Neural crest cell (in vitro differentiated cells): ENCODE data around the gene ATXN1L. TPM values are rescaled to one million over a fixed set of nuclear protein-coding genes. Genes with fewer than 3 reads are reported as not detected.
"Not testable (repeated sequence)": the region's sequence is repeated elsewhere in the genome, so short reads cannot be mapped to it uniquely, and the experiment has no call there.

ENCODE experiments used
- DNase-seq: peaks from one replicate; pipeline ENCODE4 v3.0.0; 2021; ENCODE audit warnings: low read depth, mixed read lengths, low spot score
- H3K27ac Mint-ChIP-seq: one replicate; pipeline ENCODE4 v1.8.0; 2021; ENCODE audit warnings: mild to moderate bottlenecking, mixed read lengths; ENCODE audit not compliant: unreplicated experiment
- H3K27me3 Mint-ChIP-seq: 2 replicates; pipeline ENCODE4 v1.8.0; 2021; ENCODE audit warnings: low read depth, mild to moderate bottlenecking, mixed read lengths
- H3K36me3 Mint-ChIP-seq: 2 replicates; pipeline ENCODE4 v1.8.0; 2021; ENCODE audit warnings: low read depth, mild to moderate bottlenecking, mixed read lengths
- H3K4me1 Mint-ChIP-seq: 2 replicates; pipeline ENCODE4 v1.8.0; 2021; ENCODE audit warnings: mixed read lengths
- H3K4me3 Mint-ChIP-seq: one replicate; pipeline ENCODE4 v1.8.0; 2021; ENCODE audit warnings: mild to moderate bottlenecking, mixed read lengths
- H3K9me3 Mint-ChIP-seq: 2 replicates; pipeline ENCODE4 v1.8.0; 2021; ENCODE audit warnings: mixed read lengths
- total RNA-seq: library from RNA; stranded (reverse); gene quantifications from 2 replicates; pipeline ENCODE4 v1.2.1, GENCODE V29; 2021
- TF ChIP-seq, protein P1 (sequence below): fragments of 200-600 bp; sonication (generic); conservative IDR thresholded peaks from 2 replicates; pipeline ENCODE4 v1.5.0; 2021; ENCODE audit warnings: antibody characterized with exemption, mild to moderate bottlenecking

ATXN1L gene
- total RNA-seq, 1 donor from 2014 or later, result 28.4 TPM

DNA sequence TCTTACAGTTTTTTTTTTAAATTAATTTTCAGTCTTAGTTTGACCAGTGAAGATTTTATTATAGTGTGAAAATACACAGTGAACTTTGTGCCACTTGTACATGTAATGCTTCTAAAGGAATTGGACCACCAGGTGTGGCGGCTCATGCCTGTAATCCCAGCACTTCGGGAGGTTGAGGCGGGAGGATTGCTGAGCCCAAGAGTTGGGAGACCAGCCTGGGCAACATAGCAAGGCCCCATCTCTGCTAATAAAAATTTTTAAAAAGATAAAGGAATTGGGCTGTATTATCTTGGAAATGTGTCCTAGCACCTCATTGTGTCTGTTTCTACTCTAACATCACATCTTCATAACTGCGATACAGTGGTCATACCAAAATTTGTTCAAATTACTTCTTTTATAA, 53.4 kb downstream of the ATXN1L start:
- DNase-seq, result no peak
- TF ChIP-seq, protein P1, sequence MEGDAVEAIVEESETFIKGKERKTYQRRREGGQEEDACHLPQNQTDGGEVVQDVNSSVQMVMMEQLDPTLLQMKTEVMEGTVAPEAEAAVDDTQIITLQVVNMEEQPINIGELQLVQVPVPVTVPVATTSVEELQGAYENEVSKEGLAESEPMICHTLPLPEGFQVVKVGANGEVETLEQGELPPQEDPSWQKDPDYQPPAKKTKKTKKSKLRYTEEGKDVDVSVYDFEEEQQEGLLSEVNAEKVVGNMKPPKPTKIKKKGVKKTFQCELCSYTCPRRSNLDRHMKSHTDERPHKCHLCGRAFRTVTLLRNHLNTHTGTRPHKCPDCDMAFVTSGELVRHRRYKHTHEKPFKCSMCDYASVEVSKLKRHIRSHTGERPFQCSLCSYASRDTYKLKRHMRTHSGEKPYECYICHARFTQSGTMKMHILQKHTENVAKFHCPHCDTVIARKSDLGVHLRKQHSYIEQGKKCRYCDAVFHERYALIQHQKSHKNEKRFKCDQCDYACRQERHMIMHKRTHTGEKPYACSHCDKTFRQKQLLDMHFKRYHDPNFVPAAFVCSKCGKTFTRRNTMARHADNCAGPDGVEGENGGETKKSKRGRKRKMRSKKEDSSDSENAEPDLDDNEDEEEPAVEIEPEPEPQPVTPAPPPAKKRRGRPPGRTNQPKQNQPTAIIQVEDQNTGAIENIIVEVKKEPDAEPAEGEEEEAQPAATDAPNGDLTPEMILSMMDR, result no peak
- peaks cover 4% of the 10 kb centered on the region for H3K36me3 Mint-ChIP-seq
- no peaks in the 10 kb centered on the region for H3K9me3 Mint-ChIP-seq
- H3K27ac Mint-ChIP-seq, result no peak overlapping the region
- H3K4me1 Mint-ChIP-seq, result peaks cover 29% of the 10 kb centered on the region
- H3K4me3 Mint-ChIP-seq, result peak overlapping the region; percentile 64
- H3K27me3 Mint-ChIP-seq, result no peaks in the 10 kb centered on the region

DNA sequence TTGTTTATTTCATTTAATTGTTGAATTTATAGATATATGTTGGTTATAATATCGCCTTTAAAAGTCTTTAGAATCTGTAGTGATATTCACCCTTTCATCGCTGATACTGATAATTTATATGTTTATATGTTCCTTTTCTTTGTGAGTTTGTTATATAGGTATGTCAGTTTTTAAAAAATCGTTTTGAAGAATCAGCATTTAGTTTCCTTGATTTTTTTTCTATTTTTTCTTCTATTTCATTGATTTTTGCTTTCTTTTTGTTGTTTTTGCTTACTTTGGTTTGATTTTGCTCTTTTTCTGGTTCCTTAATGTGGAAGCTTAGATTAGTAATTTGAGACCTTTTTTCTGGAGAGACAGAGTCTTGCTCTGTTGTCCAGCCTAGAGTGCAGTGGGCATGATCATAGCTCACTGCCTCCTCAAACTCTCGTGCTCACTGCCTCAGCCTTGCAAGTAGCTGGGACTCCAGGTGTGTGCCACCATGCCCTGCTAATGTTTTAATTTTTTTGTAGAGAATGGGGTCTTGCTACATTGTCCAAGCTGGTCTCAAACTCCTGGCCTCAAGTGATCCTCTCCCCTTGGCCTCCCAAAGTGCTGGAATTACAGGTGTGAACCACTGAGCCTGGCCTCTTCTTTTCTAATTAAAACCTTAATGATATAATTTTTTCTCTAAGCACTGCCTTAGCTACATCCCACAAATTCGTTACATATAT, 57.0 kb downstream of the ATXN1L start:
- peaks cover 22% of the 10 kb centered on the region for H3K4me1 Mint-ChIP-seq
- H3K27me3 Mint-ChIP-seq, result no peaks in the 10 kb centered on the region
- DNase-seq, result no peak
- no peak overlapping the region for H3K4me3 Mint-ChIP-seq
- H3K36me3 Mint-ChIP-seq, result peaks cover 4% of the 10 kb centered on the region
- no peak overlapping the region for H3K27ac Mint-ChIP-seq
- TF ChIP-seq, protein P1, result no peak
- H3K9me3 Mint-ChIP-seq, result no peaks in the 10 kb centered on the region

DNA sequence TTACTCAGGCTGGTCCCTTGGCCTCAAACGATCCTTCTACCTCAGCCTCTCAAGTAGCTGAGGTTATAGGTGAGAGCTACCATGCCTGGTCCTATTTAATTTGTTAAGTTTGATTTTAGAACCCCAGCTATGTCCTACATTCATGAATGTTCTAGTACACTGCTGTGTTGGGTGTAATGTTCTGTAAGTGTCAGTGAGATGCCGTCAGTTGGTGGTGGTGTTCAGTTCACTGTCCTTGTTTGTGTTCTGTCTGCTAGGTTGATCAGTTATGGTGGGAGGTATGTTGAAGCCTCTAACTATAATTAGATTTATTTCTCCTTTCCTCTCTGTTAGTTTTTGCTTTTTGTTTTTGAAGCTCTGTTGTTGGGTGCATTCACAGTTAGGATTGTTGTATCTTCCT, 57.8 kb downstream of the ATXN1L start:
- no peak for DNase-seq
- H3K9me3 Mint-ChIP-seq, result no peaks in the 10 kb centered on the region
- peaks cover 22% of the 10 kb centered on the region for H3K4me1 Mint-ChIP-seq
- TF ChIP-seq, protein P1, result no peak
- H3K27ac Mint-ChIP-seq, result no peak overlapping the region
- H3K27me3 Mint-ChIP-seq, result no peaks in the 10 kb centered on the region
- H3K4me3 Mint-ChIP-seq, result no peak overlapping the region
- H3K36me3 Mint-ChIP-seq, result peaks cover 4% of the 10 kb centered on the region

DNA sequence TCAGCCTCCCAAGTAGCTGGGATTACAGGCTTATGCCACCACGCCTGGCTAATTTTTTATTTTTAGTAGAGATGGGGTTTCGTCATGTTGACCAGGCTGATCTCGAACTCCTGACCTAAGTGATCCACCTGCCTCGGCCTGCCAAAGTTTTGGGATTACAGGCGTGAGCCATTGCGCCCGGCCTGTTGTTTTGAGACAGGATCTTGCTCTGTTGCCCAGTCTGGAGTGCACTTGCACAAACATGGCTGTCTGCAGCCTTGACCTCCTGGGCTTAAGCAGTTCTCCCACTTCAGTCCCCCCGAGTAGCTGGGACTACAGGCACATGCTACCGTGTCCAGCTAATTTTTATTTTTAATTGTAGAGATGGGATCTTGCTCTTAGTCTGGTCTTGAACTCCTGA, 58.5 kb downstream of the ATXN1L start:
- Mint-ChIP-seq H3K4me1 (peaks cover 22% of the 10 kb centered on the region), H3K27ac (no peak overlapping the region), H3K9me3 (no peaks in the 10 kb centered on the region), H3K27me3 (no peaks in the 10 kb centered on the region), H3K4me3 (no peak overlapping the region), H3K36me3 (peaks cover 4% of the 10 kb centered on the region)
- TF ChIP-seq, protein P1, result no peak
- no peak for DNase-seq

DNA sequence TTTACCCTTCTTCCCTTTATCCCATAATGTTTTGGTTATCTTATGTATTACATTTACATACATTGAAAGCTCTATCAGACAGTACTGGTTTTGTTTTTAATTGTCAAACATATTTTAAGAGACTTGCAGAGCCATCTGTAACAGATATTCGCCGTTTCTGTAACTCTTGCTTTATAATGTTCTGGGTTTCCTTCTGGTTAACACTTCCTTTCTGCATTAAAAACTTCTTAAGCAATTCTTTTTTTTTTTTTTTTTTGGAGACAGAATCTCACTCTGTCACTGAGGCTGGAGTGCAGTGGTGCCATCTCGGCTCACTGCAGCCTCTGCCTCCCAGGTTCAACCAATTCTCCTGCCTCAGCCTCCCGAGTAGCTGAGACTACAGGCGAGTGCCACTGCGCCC, 60.0 kb downstream of the ATXN1L start:
- H3K27ac Mint-ChIP-seq, H3K4me3 Mint-ChIP-seq, H3K9me3 Mint-ChIP-seq, H3K27me3 Mint-ChIP-seq, H3K36me3 Mint-ChIP-seq, DNase-seq: not testable (repeated sequence)
- peaks cover 16% of the 10 kb centered on the region for H3K4me1 Mint-ChIP-seq

Other genes with a start within 250 kb of the ATXN1L start
- not detected in 2 replicates for gene MARVELD3, start 219.8 kb upstream of the ATXN1L start, total RNA-seq
- 16.2 and 18.7 TPM in 2 replicates for gene PHLPP2, start 121.3 kb upstream of the ATXN1L start, total RNA-seq
- 95.9 and 98.6 TPM in 2 replicates for gene AP1G1, start 37.1 kb upstream of the ATXN1L start, total RNA-seq
- 28.8 and 30.2 TPM in 2 replicates for gene ZNF821, start 38.2 kb downstream of the ATXN1L start, total RNA-seq
- 216 and 242 TPM in 2 replicates for gene IST1, start 49.6 kb downstream of the ATXN1L start, total RNA-seq
- gene PKD1L3, start 154.4 kb downstream of the ATXN1L start, total RNA-seq, result not detected in 2 replicates
- gene DHODH, start 162.8 kb downstream of the ATXN1L start, total RNA-seq, result 16.1 and 16.8 TPM in 2 replicates
- gene HP, start 208.5 kb downstream of the ATXN1L start, total RNA-seq, result not detected in 2 replicates
- gene HPR, start 217.2 kb downstream of the ATXN1L start, total RNA-seq, result not detected in 2 replicates
- gene TXNL4B, start 247.6 kb downstream of the ATXN1L start, total RNA-seq, result 11.8 and 13.5 TPM in 2 replicates
- gene DHX38, start 247.9 kb downstream of the ATXN1L start, total RNA-seq, result 84.0 and 86.0 TPM in 2 replicates